OCI-LY3 (cell line): ENCODE data around the gene DLX3.

ENCODE experiments used
- EZH2phosphoT487 ChIP-seq: fragments of 200-600 bp; shearing (Covaris generic); IDR thresholded peaks from 2 replicates; pipeline ENCODE4 v1.6.1; 2018; ENCODE audit warnings: antibody characterized with exemption, mixed run types, low read depth
- TF ChIP-seq, protein P1 (sequence below): fragments of 200-600, 300-600 bp; sonication (generic); IDR thresholded peaks from 2 replicates; pipeline ENCODE4 v1.5.1; 2014; ENCODE audit warnings: antibody characterized with exemption, low read length, low read depth

DNA sequence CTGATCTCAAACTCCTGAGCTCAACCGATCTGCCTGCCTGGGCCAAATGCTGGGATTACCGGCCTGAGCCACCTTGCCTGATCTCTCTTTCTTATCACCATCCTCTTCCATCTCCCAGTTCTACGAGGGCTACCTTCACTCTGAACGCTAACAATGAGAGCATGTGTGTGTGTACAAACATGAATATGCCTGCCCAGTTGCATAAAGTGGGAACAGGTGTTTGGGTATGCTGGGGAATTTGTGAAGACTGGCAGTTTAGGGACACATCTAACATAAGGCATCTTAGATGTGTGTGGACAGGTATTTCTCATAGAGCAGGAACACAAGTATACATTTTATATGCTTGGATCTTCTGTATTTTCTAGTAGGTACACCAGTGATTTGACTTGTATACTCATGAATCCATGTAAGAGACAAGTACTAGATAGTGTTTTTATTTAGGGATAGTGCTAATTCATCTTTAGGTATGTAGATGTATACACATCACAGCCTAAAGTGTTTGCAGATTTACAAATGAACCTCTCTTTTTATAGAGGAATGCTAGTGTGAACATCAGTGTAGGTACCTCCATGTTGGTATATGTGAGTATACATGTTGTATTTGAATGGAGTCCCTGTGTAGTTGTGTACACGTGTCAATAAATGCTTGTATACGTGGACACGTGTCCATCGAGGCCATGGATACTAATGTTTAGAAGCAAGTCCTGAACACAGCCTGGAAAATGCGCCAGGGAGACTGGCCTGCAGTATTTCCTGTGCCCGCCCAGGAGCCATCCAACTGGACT is 27.2 kb downstream of the DLX3 start:
- TF ChIP-seq, protein P1, sequence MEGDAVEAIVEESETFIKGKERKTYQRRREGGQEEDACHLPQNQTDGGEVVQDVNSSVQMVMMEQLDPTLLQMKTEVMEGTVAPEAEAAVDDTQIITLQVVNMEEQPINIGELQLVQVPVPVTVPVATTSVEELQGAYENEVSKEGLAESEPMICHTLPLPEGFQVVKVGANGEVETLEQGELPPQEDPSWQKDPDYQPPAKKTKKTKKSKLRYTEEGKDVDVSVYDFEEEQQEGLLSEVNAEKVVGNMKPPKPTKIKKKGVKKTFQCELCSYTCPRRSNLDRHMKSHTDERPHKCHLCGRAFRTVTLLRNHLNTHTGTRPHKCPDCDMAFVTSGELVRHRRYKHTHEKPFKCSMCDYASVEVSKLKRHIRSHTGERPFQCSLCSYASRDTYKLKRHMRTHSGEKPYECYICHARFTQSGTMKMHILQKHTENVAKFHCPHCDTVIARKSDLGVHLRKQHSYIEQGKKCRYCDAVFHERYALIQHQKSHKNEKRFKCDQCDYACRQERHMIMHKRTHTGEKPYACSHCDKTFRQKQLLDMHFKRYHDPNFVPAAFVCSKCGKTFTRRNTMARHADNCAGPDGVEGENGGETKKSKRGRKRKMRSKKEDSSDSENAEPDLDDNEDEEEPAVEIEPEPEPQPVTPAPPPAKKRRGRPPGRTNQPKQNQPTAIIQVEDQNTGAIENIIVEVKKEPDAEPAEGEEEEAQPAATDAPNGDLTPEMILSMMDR, result no peak
- no peak for TF ChIP-seq EZH2phosphoT487
